Inferior parietal cortex (tissue), 1 donor: Measurements from ENCODE around the gene ZBTB34.
"Not testable (repeated sequence)": the region's sequence is repeated elsewhere in the genome, so short reads cannot be mapped to it uniquely, and the experiment has no call there.

Source experiments
- DNase-seq: peaks from one replicate; pipeline ENCODE4 v3.0.0-alpha.2; 2016; ENCODE audit errors: extremely low spot score

Gene ZBTB34

GRCh38 chr9:126860077-126860756 lies at the start of gene ZBTB34:
ZBTB34 (plus strand) TSS chr9:126860639; CDS start chr9:126879400, 18,761 bp downstream.
- DNase-seq: peak; percentile 70

- no peak for DNase-seq
These were observed 47.4 kb upstream of the ZBTB34 start for GRCh38 chr9:126813072-126813471.

GRCh38 chr9:126814091-126814490 lies 46.3 kb upstream of the ZBTB34 start:
- no peak for DNase-seq

GRCh38 chr9:126817615-126818014 lies 42.8 kb upstream of the ZBTB34 start:
- DNase-seq: not testable (repeated sequence)

GRCh38 chr9:126818482-126818881 lies 42.0 kb upstream of the ZBTB34 start:
- DNase-seq: no peak

GRCh38 chr9:126819482-126819881 lies 41.0 kb upstream of the ZBTB34 start:
- DNase-seq: no peak

GRCh38 chr9:126822278-126822677 lies 38.2 kb upstream of the ZBTB34 start:
- no peak for DNase-seq

GRCh38 chr9:126822873-126823272 lies 37.6 kb upstream of the ZBTB34 start:
- no peak for DNase-seq

GRCh38 chr9:126824052-126824451 lies 36.4 kb upstream of the ZBTB34 start:
- not testable (repeated sequence) for DNase-seq

- no peak for DNase-seq
These were observed 33.2 kb upstream of the ZBTB34 start for GRCh38 chr9:126827227-126827626.

GRCh38 chr9:126829035-126829434 lies 31.4 kb upstream of the ZBTB34 start:
- DNase-seq: no peak

- no peak for DNase-seq
These were observed 29.6 kb upstream of the ZBTB34 start for GRCh38 chr9:126830827-126831226.

- DNase-seq: no peak
These were observed 28.0 kb upstream of the ZBTB34 start for GRCh38 chr9:126832440-126832839.

GRCh38 chr9:126833020-126833419 lies 27.4 kb upstream of the ZBTB34 start:
- DNase-seq: no peak

GRCh38 chr9:126833710-126834345 lies 26.6 kb upstream of the ZBTB34 start:
- no peak for DNase-seq

GRCh38 chr9:126834672-126835071 lies 25.8 kb upstream of the ZBTB34 start:
- DNase-seq: no peak

GRCh38 chr9:126836216-126836615 lies 24.2 kb upstream of the ZBTB34 start:
- DNase-seq: no peak

- DNase-seq: no peak
These were observed 22.2 kb upstream of the ZBTB34 start for GRCh38 chr9:126838055-126838811.

GRCh38 chr9:126838895-126839294 lies 21.5 kb upstream of the ZBTB34 start:
- no peak for DNase-seq

- DNase-seq: no peak
These were observed 21.1 kb upstream of the ZBTB34 start for GRCh38 chr9:126839301-126839700.

GRCh38 chr9:126842220-126842842 lies 18.1 kb upstream of the ZBTB34 start:
- DNase-seq: no peak
